GM12878 (cell line): ENCODE data around the gene GPR68. TPM values are rescaled to one million over a fixed set of nuclear protein-coding genes. Genes with fewer than 3 reads are reported as not detected.

Experiments used
- ATAC-seq: fragments of 200-7000 bp; cut with Tn5 transposase; 3 replicates; pipeline ENCODE4 v1.9.1; 2020; ENCODE audit warnings: mild to moderate bottlenecking, moderate library complexity
- BruUV-seq: library from RNA; stranded (reverse); fragments of 400-500 nt; replicated peaks from 2 replicates; lab custom pipeline; 2021; lab: Mats Ljungman, UMichigan
- CTCF ChIA-PET: fragments of 300-600 bp; sonication (Branson Sonifier 250); formaldehyde crosslinking; extraction: SDS; loops from one replicate; lab custom pipeline; 2021; ENCODE audit warnings: inconsistent platforms; lab: Yijun Ruan, JAX
- POLR2A ChIA-PET: fragments of 350-600 bp; formaldehyde crosslinking; extraction: SDS; loops from one replicate; lab custom pipeline; 2021; ENCODE audit warnings: inconsistent platforms; lab: Charles Lee
- RAD21 ChIA-PET: fragments of 300-600 bp; sonication (Branson Sonifier 250); formaldehyde crosslinking; loops from one replicate; lab custom pipeline; 2023; ENCODE audit warnings: antibody characterized with exemption; ENCODE audit not compliant: unreplicated experiment; lab: Charles Lee
- SMC1A ChIA-PET: fragments of 300-600 bp; sonication (Branson Sonifier 250); formaldehyde crosslinking; loops from one replicate; lab custom pipeline; 2023; ENCODE audit not compliant: unreplicated experiment, uncharacterized antibody; lab: Charles Lee
- DNase-seq: peaks from one replicate; pipeline ENCODE4 v3.0.0-alpha.2; 2011; ENCODE audit warnings: low read depth, low spot score
- FAIRE-seq: peaks from 3 replicates; lab custom pipeline; 2011; peaks lifted over from hg19 to GRCh38; lab: Jason Lieb, UNC
- H2AFZ ChIP-seq: 2 replicates; pipeline ENCODE4 v1.6.0; 2011; ENCODE audit warnings: low read depth, low read length, control low read depth; ENCODE audit not compliant: control insufficient read depth
- H3K27ac ChIP-seq: 2 replicates; pipeline ENCODE4 v1.5.1; 2011; ENCODE audit warnings: control low read depth; ENCODE audit not compliant: control insufficient read depth, insufficient read depth
- H3K27me3 ChIP-seq, 2 experiments: replicated peaks in 1 of 2; 2 replicates each; pipeline versions ENCODE4 v1.6.0 to v1.6.1; 2011; ENCODE audit warnings: low read length in 1 of 2; ENCODE audit not compliant: control insufficient read depth in 2 of 2, insufficient read depth in 2 of 2
- H3K36me3 ChIP-seq, 2 experiments: 2 replicates each; pipeline ENCODE4 v1.5.1; 2011; ENCODE audit warnings: low read length in 1 of 2; ENCODE audit not compliant: control insufficient read depth in 2 of 2, insufficient read depth in 2 of 2
- H3K4me1 ChIP-seq: 2 replicates; pipeline ENCODE4 v1.6.1; 2011; ENCODE audit warnings: mild to moderate bottlenecking, low read length, moderate library complexity, mixed read lengths; ENCODE audit not compliant: control insufficient read depth, insufficient read depth
- H3K4me2 ChIP-seq: 2 replicates; pipeline ENCODE4 v1.6.0; 2011; ENCODE audit warnings: control low read depth; ENCODE audit not compliant: control insufficient read depth, insufficient read depth
- H3K4me3 ChIP-seq: fragments of 200-600 bp; sonication (generic); 2 replicates; pipeline ENCODE4 v1.5.1; 2016
- H3K79me2 ChIP-seq: 2 replicates; pipeline ENCODE4 v1.6.0; 2011; ENCODE audit warnings: low read length; ENCODE audit not compliant: control insufficient read depth, insufficient read depth
- H3K9ac ChIP-seq: 2 replicates; pipeline ENCODE4 v1.8.0; 2011; ENCODE audit warnings: low read length, control low read depth, mixed read lengths; ENCODE audit not compliant: control insufficient read depth, insufficient read depth
- H3K9me3 ChIP-seq: replicated peaks from 3 replicates; pipeline ENCODE4 v1.5.1; 2011; ENCODE audit warnings: mild to moderate bottlenecking, low read length; ENCODE audit not compliant: control insufficient read depth, insufficient read depth
- H4K20me1 ChIP-seq: 2 replicates; pipeline ENCODE4 v1.6.0; 2011; ENCODE audit not compliant: control insufficient read depth, insufficient read depth
- CBFB ChIP-seq: IDR thresholded peaks from 2 replicates; pipeline ENCODE4 v1.6.1; 2016; ENCODE audit warnings: antibody characterized with exemption, low read depth
- FOXM1 ChIP-seq: IDR thresholded peaks from 2 replicates; pipeline ENCODE4 v1.6.1; 2012; ENCODE audit warnings: low read depth, mild to moderate bottlenecking, inconsistent platforms, low read length, moderate library complexity
- HDAC6 ChIP-seq: fragments of 200-600 bp; sonication (generic); IDR thresholded peaks from one replicate; pipeline ENCODE4 v1.8.0; 2017; ENCODE audit warnings: antibody characterized with exemption; ENCODE audit not compliant: unreplicated experiment
- PAX5 ChIP-seq: IDR thresholded peaks from 2 replicates; pipeline ENCODE4 v1.6.1; 2011; ENCODE audit warnings: low read depth, low read length, borderline replicate concordance
- POU2F2 ChIP-seq: IDR thresholded peaks from 3 replicates; pipeline ENCODE4 v1.6.1; 2011; ENCODE audit warnings: low read depth, mild to moderate bottlenecking, low read length, borderline replicate concordance
- RAD21 ChIP-seq: IDR thresholded peaks from 2 replicates; pipeline ENCODE4 v1.6.1; 2011; ENCODE audit warnings: mild to moderate bottlenecking, low read depth, low read length, moderate library complexity; ENCODE audit not compliant: insufficient read depth
- RUNX3 ChIP-seq: IDR thresholded peaks from 2 replicates; pipeline ENCODE4 v1.6.1; 2012; ENCODE audit warnings: low read length, inconsistent platforms
- TCF7 ChIP-seq: IDR thresholded peaks from 2 replicates; pipeline ENCODE4 v1.6.1; 2014; ENCODE audit warnings: antibody characterized with exemption, borderline replicate concordance
- WGBS: methylation state at CpG from one replicate; pipeline ENCODE4 v1.1.6; 2016; ENCODE audit warnings: low lambda C conversion rate; ENCODE audit not compliant: insufficient replicate concordance, insufficient coverage; ENCODE audit errors: missing lambda C conversion rate; 5-methylcytosine and 5-hydroxymethylcytosine counted together
- in situ Hi-C: fragments of 300-500 bp; cut with MboI; formaldehyde crosslinking; loops from 9 replicates; pipeline ENCODE4 v1.14.3; 2018; ENCODE audit warnings: mixed read lengths
- intact Hi-C: fragments of 100-400 bp; cut with micrococcal nuclease; formaldehyde crosslinking; loops from one replicate; pipeline ENCODE4 v1.14.2; 2022; ENCODE audit not compliant: unreplicated experiment
- polyA plus RNA-seq, 11 experiments: library from polyadenylated mRNA; depleted of rRNA in 4 of 11; unstranded in 6 of 11; stranded (reverse) in 5 of 11; fragments of >200 nt; fragmentation: Nextera tagmentation in 4 of 11; fragmentation: Illumina TruSeq in 1 of 11; extraction: Ambion mirVana in 4 of 11; extraction: Trizol in 1 of 11; gene quantifications; 1 replicate in 1 of 11; 2 replicates in 10 of 11; pipeline versions ENCODE4 v1.2.1 to v1.2.3, GENCODE V29; 2011 to 2016; ENCODE audit warnings: inconsistent platforms in 2 of 11, missing spikeins in 2 of 11, low read depth in 1 of 11
- total RNA-seq, 4 experiments: library from RNA; depleted of rRNA in 3 of 4; stranded (reverse); fragments of >200 nt in 3 of 4; fragmentation: Illumina TruSeq in 1 of 4; extraction: Trizol in 1 of 4; gene quantifications; 2 replicates each; pipeline versions ENCODE4 v1.2.1 to v1.2.3, GENCODE V29; 2013 to 2021

Gene GPR68
- total and polyA plus RNA-seq, 10 of the 15 experiments (the other 5 are each of a cell fraction or from before 2014, with no cell fraction given): 0.06 to 3.4 (median 1.8) TPM

DNA sequence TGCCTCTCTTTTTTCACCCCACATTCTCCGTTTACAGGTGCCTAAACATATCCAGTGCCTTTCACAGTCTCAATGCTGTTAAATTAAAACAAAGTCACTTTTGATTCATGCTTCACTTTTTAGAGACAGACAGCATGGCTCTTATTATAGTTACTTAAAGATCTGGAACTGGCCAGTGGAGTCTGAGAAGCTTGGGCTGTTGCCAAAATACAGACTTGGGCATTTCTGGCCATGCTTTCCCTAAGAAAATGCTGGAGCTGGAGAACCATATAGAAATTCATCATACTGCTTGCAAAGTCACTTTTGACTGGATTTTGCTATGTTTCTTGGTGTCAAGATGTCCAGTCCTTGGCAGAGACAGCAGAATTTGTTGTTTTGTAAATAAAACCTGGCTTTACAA, 12.2 kb upstream of the GPR68 start:
- ATAC-seq: no peak
- 10% methylated on average over 1 of the region's 1 CpG for WGBS

DNA sequence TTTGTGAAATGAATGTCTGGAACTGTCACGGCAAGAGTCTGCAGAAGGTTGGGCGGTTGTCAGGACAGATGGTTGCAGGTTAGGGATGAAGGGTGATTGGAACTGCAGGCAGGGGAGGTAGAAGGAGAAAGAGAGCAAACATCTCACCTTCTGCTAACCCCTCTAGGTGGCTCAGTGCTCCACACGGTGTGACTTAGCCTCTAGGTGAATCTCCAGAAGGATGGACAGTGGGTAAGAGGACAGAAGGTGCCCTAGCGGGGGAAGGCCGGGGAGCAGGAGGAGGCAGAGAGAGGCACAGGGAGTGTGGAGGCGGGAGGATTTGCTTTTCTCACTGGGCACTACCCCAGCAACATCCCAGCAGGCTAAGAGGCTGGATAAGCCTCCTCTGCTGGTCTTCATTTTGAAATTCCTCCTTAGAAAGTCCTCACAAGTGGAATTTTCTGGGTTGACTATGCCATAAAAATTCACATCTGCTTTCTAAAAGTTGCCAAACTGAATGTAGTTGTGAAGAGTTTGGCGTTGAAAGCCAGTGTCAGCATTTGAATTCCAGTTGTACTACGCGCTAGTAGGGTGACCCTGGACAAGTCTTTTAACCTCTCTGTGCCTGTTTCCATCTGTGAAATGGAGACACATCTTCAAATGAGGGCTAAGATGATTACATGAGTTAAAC, 10.7 kb upstream of the GPR68 start:
- H3K27me3 ChIP-seq: no peaks in the 10 kb centered on the region
- no peak overlapping the region for H2AFZ ChIP-seq
- 87% methylated on average over 9 of the region's 9 CpGs for WGBS
- RAD21 ChIA-PET: interaction anchor here (1.0 to 2.2 kb wide), 3 partner anchors 13 to 33 kb away, joined by 3 to 7 read pairs (median 4); no protein-coding TSS in a partner anchor
- no peak overlapping the region for H3K4me3 ChIP-seq
- peaks cover 28% of the 10 kb centered on the region for H3K4me1 ChIP-seq
- CTCF ChIA-PET: interaction anchor here (0.7 to 1.3 kb wide), 3 partner anchors 13 to 28 kb away, joined by 3 to 4 read pairs (median 4); no protein-coding TSS in a partner anchor
- H3K4me2 ChIP-seq: no peak overlapping the region
- TF ChIP-seq TCF7 (no peak), FOXM1 (no peak), POU2F2 (no peak), RUNX3 (no peak), HDAC6 (no peak), PAX5 (no peak), CBFB (no peak), RAD21 (peak; percentile 15; the same call in 1 of the 2 replicates)
- POLR2A ChIA-PET: interaction anchor here (0.6 kb wide), 1 partner anchor 69 kb away, joined by 3 read pairs; no protein-coding TSS in a partner anchor
- FAIRE-seq (no peak), DNase-seq (no peak), ATAC-seq (no peak)
- in situ Hi-C loops: no loop called here
- H3K27ac ChIP-seq: no peak overlapping the region
- no peaks in the 10 kb centered on the region for H4K20me1 ChIP-seq
- H3K9ac ChIP-seq: no peak overlapping the region
- H3K79me2 ChIP-seq: no peaks in the 10 kb centered on the region
- no peaks in the 10 kb centered on the region for H3K36me3 ChIP-seq
- SMC1A ChIA-PET: interaction anchor here (1.0 to 3.6 kb wide), 7 partner anchors 12 to 43 kb away, joined by 3 to 21 read pairs (median 4); partner anchors contain the start of gene GPR68
- BruUV-seq: no TSS peak
- H3K9me3 ChIP-seq: no peaks in the 10 kb centered on the region
- intact Hi-C loops: no loop called here

More for the DNA sequence above, 12.2 kb upstream of the GPR68 start:
- no TSS peak for BruUV-seq
- Histone ChIP-seq H3K79me2 (no peaks in the 10 kb centered on the region), H3K4me1 (peaks cover 18% of the 10 kb centered on the region), H3K27me3 (no peaks in the 10 kb centered on the region), H4K20me1 (no peaks in the 10 kb centered on the region), H3K27ac (no peak overlapping the region), H3K9me3 (no peaks in the 10 kb centered on the region), H3K4me2 (no peak overlapping the region), H3K9ac (no peak overlapping the region), H2AFZ (no peak overlapping the region)
- RAD21 ChIA-PET: interaction anchor here (2.2 to 2.3 kb wide), 2 partner anchors 12 to 14 kb away, joined by 6 to 7 read pairs; partner anchors contain the start of gene GPR68
- DNase-seq: no peak
- CTCF ChIA-PET: interaction anchor here (0.8 to 1.6 kb wide), 6 partner anchors 10 to 83 kb away, joined by 3 to 7 read pairs (median 4); no protein-coding TSS in a partner anchor
- intact Hi-C loops (no loop called here), in situ Hi-C loops (no loop called here)
- FAIRE-seq: no peak
- POLR2A ChIA-PET: interaction anchor here (1.6 kb wide), 1 partner anchor 13 kb away, joined by 5 read pairs; the partner anchor contains the start of gene GPR68
- SMC1A ChIA-PET: interaction anchor here (1.5 to 3.6 kb wide), 5 partner anchors 14 to 44 kb away, joined by 3 to 21 read pairs (median 6); partner anchors contain the start of gene GPR68
- no peak for TF ChIP-seq HDAC6
- TF ChIP-seq, all 136 proteins: peak for 0
- no peak overlapping the region for H3K4me3 ChIP-seq
- H3K36me3 ChIP-seq: no peaks in the 10 kb centered on the region
